Osteoblast (primary cell): Measurements from ENCODE around the gene SLC1A1. TPM values are rescaled to one million over a fixed set of nuclear protein-coding genes. Genes with fewer than 3 reads are reported as not detected.

ENCODE experiments used
- DNase-seq: peaks from one replicate; pipeline ENCODE4 v3.0.0; 2011; ENCODE audit warnings: low spot score, mixed read lengths; ENCODE audit not compliant: insufficient read length; ENCODE audit errors: missing footprints
- H2AFZ ChIP-seq: 2 replicates; pipeline ENCODE4 v1.6.0; 2011; ENCODE audit warnings: mild to moderate bottlenecking, low read length
- H3K27ac ChIP-seq: 2 replicates; pipeline ENCODE4 v1.5.1; 2011; ENCODE audit warnings: mild to moderate bottlenecking, low read depth, low read length, moderate library complexity
- H3K27me3 ChIP-seq: 2 replicates; pipeline ENCODE4 v1.6.0; 2012; ENCODE audit warnings: mild to moderate bottlenecking, control low read depth, inconsistent platforms, low read length, moderate library complexity; ENCODE audit not compliant: insufficient read depth
- H3K36me3 ChIP-seq: 2 replicates; pipeline ENCODE4 v1.5.1; 2011; ENCODE audit warnings: mild to moderate bottlenecking, low read length, control low read depth, moderate library complexity; ENCODE audit not compliant: insufficient read depth
- H3K4me1 ChIP-seq: 2 replicates; pipeline ENCODE4 v1.5.1; 2011; ENCODE audit warnings: mild to moderate bottlenecking, low read length, control low read depth, moderate library complexity; ENCODE audit not compliant: insufficient read depth
- H3K4me2 ChIP-seq: 2 replicates; pipeline ENCODE4 v1.6.0; 2011; ENCODE audit warnings: mild to moderate bottlenecking, low read length; ENCODE audit not compliant: insufficient read depth
- H3K4me3 ChIP-seq: fragments of 200-600 bp; sonication (generic); 3 replicates; pipeline ENCODE4 v1.5.1; 2012; ENCODE audit warnings: mild to moderate bottlenecking, low read length, inconsistent platforms; ENCODE audit not compliant: insufficient read depth
- H3K79me2 ChIP-seq: 2 replicates; pipeline ENCODE4 v1.6.0; 2012; ENCODE audit warnings: mild to moderate bottlenecking, low read length, control low read depth, inconsistent platforms; ENCODE audit not compliant: insufficient read depth
- H3K9me3 ChIP-seq: 2 replicates; pipeline ENCODE4 v1.5.1; 2011; ENCODE audit warnings: low read depth, low read length, control low read depth
- H4K20me1 ChIP-seq: 2 replicates; pipeline ENCODE4 v1.6.0; 2012; ENCODE audit warnings: mild to moderate bottlenecking, low read length, control low read depth; ENCODE audit not compliant: insufficient read depth
- total RNA-seq: library from RNA; depleted of rRNA; stranded (reverse); fragments of >200 nt; gene quantifications from 2 replicates; pipeline ENCODE4 v1.2.3, GENCODE V29; 2012
- TF ChIP-seq, protein P1 (sequence below): IDR thresholded peaks from 2 replicates; pipeline ENCODE4 v1.5.1; 2011; ENCODE audit warnings: mild to moderate bottlenecking, low read depth, low read length, moderate library complexity; ENCODE audit errors: extremely low read depth

SLC1A1 gene
- total RNA-seq = 20.0 and 25.7 TPM in 2 replicates

DNA sequence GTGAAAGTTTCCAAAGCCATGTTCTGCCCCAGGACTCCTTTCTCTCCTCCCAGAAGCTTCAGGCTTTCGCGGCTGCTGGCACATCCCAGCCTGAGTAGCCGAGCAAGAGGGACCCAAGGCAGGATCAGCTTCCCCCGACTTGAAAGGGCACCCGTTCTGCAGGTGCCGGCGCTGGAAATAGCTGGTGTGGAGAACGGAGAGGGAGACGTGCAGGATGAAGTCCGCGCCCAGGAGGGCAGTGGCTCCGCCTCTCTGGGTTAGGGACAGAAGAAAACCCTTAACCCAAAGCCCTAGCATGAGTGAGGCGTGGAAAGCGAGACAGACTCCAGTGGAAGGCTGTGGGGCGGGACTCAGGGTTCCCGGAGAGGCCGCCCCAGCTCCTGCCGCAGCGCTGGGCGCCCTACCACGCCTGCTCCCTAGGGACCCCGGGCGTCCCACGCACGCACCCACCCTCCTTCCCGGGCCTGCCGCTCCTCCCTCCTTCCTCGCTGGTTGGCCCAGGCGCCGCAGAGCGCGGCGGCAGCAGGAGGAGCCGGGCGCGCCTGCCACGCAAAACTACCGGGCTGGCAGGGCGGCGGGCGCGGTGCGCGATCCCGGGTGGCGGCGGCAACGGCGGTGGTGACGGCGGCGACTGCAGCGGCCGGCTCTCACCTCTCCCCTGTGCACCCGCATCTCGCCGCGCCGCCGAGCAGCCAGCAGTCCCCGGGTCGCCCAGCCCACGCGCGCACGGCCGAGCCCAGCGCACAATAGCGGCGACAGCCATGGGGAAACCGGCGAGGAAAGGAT, at the start of gene SLC1A1:
Gene SLC1A1 (plus strand): TSS at position 550 of the 786 bp plus-strand sequence. CDS start 212 bp downstream, at position 762.
- H3K79me2 ChIP-seq = peaks cover 24% of the 10 kb centered on the region
- peak; percentile 96 for DNase-seq
- no peaks in the 10 kb centered on the region for H3K36me3 ChIP-seq
- H3K27me3 ChIP-seq = no peaks in the 10 kb centered on the region
- no peaks in the 10 kb centered on the region for H3K9me3 ChIP-seq
- peak within 1 kb of the TSS; percentile 53 for H3K27ac ChIP-seq
- H3K4me3 ChIP-seq = peak within 1 kb of the TSS; percentile 86
- H3K4me1 ChIP-seq = peaks cover 32% of the 10 kb centered on the region
- H4K20me1 ChIP-seq = peaks cover 7% of the 10 kb centered on the region
- TF ChIP-seq, protein P1, sequence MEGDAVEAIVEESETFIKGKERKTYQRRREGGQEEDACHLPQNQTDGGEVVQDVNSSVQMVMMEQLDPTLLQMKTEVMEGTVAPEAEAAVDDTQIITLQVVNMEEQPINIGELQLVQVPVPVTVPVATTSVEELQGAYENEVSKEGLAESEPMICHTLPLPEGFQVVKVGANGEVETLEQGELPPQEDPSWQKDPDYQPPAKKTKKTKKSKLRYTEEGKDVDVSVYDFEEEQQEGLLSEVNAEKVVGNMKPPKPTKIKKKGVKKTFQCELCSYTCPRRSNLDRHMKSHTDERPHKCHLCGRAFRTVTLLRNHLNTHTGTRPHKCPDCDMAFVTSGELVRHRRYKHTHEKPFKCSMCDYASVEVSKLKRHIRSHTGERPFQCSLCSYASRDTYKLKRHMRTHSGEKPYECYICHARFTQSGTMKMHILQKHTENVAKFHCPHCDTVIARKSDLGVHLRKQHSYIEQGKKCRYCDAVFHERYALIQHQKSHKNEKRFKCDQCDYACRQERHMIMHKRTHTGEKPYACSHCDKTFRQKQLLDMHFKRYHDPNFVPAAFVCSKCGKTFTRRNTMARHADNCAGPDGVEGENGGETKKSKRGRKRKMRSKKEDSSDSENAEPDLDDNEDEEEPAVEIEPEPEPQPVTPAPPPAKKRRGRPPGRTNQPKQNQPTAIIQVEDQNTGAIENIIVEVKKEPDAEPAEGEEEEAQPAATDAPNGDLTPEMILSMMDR = no peak
- H2AFZ ChIP-seq = peak within 1 kb of the TSS; percentile 97
- peak within 1 kb of the TSS; percentile 96 for H3K4me2 ChIP-seq

DNA sequence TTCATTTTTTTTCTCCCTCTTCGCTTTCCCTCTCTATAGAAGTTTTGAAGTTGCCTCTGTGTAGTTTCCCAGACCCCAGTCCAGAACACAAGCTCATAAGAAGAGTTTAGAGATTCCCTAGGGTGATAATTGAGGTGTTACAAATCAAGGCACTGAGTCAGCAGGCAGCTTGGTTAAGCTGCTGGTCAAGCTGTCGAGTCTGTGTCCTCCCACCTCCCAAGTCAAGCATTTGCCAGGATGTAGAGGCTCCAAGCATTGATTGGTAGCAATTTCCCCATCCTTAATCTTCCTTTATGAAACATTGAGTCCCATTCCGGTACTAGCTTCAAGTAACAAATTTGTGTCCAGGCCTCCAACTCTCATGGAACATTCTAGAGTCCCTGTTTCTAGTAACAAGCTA, 47.5 kb upstream of the SLC1A1 start:
- no peak overlapping the region for H3K27ac ChIP-seq
- TF ChIP-seq, protein P1 = no peak
- H3K79me2 ChIP-seq = no peaks in the 10 kb centered on the region
- H3K27me3 ChIP-seq = peaks cover 19% of the 10 kb centered on the region
- no peak overlapping the region for H3K4me3 ChIP-seq
- no peaks in the 10 kb centered on the region for H3K36me3 ChIP-seq
- H2AFZ ChIP-seq = no peak overlapping the region
- H3K9me3 ChIP-seq = no peaks in the 10 kb centered on the region
- no peaks in the 10 kb centered on the region for H4K20me1 ChIP-seq
- no peak for DNase-seq
- H3K4me1 ChIP-seq = no peaks in the 10 kb centered on the region
- H3K4me2 ChIP-seq = no peak overlapping the region

DNA sequence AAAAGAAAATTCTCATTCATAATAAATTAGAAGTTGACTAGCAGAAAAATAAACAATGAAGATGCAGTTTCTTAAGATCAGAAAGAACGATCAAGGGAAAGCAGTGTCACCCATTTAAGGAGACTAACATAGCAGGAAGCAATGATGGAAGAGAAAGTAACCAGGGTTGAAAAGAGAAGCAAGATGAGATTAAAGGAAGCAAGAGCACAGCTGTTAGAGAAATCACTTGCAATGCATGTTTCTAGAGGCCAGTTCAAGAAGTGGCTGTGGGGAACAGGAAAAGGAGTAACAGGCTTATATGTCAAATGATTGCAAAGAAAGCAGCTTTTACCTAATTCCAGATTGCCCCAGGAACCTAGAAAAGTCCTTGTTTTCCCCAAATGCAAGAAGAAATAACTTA, 46.8 kb upstream of the SLC1A1 start:
- Histone ChIP-seq H3K36me3 (no peaks in the 10 kb centered on the region), H2AFZ (no peak overlapping the region), H3K27ac (no peak overlapping the region), H3K79me2 (no peaks in the 10 kb centered on the region), H3K9me3 (no peaks in the 10 kb centered on the region), H3K4me1 (no peaks in the 10 kb centered on the region), H3K4me2 (no peak overlapping the region), H3K4me3 (no peak overlapping the region), H3K27me3 (peaks cover 19% of the 10 kb centered on the region), H4K20me1 (no peaks in the 10 kb centered on the region)
- no peak for DNase-seq
- TF ChIP-seq, protein P1 = no peak

DNA sequence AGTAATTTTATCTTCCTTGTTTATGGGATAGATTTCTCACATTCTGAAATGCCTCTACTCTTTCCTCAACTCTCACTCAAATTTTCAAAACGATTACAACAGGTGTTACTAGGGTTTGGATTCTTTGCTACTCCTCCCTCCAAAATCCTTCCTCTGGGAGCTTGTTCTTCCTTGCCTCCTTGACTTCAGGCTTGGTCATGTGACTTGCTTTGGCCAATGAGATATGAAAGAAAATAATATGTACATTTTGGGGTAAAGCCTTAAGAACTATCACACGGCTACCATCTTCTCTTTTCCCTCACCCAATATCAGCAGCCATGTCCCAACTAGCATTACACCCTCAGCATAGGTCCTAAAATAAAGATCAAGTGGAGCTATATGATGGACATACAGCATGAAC, 28.8 kb upstream of the SLC1A1 start:
- H3K4me1 ChIP-seq = no peaks in the 10 kb centered on the region
- no peaks in the 10 kb centered on the region for H3K27me3 ChIP-seq
- TF ChIP-seq, protein P1 = no peak
- H3K27ac ChIP-seq = no peak overlapping the region
- DNase-seq = no peak
- no peak overlapping the region for H3K4me3 ChIP-seq
- no peaks in the 10 kb centered on the region for H3K9me3 ChIP-seq
- H3K36me3 ChIP-seq = no peaks in the 10 kb centered on the region
- H3K4me2 ChIP-seq = no peak overlapping the region
- H3K79me2 ChIP-seq = no peaks in the 10 kb centered on the region
- no peak overlapping the region for H2AFZ ChIP-seq
- H4K20me1 ChIP-seq = no peaks in the 10 kb centered on the region
